ENCODE measurements around the gene UNC80.

Gene UNC80

DNA sequence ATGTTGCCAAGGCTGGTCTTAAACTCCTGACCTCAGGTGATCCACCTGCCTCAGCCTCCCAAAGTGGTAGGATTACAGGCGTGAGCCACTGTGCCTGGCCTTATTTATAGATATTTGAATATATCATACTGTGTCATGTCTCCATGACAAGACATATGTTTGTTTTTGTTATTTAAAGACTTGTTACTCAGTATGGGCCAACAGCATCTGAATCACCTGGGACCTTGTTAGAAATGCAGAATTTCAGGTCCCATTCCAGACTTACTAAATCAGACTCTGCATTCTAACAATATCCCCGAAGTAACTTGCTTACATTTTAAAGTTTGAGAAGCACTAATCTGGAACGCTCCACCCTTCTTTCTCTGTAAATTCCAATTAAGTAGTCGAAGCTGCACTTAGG lies 264.0 kb downstream of the UNC80 start:
- DNase-seq: no peak

DNA sequence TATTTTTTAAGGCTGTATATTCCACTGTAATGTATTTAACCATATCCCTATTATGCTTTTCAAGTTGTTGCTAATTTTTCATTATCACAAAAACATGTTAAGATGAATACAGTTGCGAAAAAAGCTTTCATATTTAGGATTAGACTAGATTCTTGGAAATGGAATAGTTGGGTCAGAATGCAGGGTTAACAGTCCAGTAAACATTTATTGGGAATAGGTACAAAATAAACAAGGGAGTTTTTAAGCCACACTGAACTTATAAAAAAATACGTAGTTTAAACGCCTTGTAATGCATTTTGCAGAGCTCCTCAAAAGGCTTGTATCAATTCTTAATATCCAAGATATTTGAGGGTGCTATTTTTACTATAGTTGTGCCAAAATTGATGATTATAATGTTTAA lies 266.4 kb downstream of the UNC80 start:
- no peak for DNase-seq

- no peak for DNase-seq
Measured at GRCh38 chr2:210046851-210047500, 275.3 kb downstream of the UNC80 start.
